ENCODE measurements around the gene WFDC10A. TPM values are rescaled to one million over a fixed set of nuclear protein-coding genes. Genes with fewer than 3 reads are reported as not detected.
"Not testable (repeated sequence)": the region's sequence is repeated elsewhere in the genome, so short reads cannot be mapped to it uniquely, and the experiment has no call there.

Gene WFDC10A
- polyA plus RNA-seq, 4 donors, result not detected

- DNase-seq (ENCODE audit: low read depth in 4 of 4, low spot score in 2 of 4), result no peak
These were observed 17.3 kb downstream of the WFDC10A start for GRCh38 chr20:45646875-45647274.

GRCh38 chr20:45647441-45648050 is 18.0 kb downstream of the WFDC10A start:
- no peak for DNase-seq (ENCODE audit: low read depth in 4 of 4, low spot score in 2 of 4)

GRCh38 chr20:45649312-45649863 is 19.8 kb downstream of the WFDC10A start:
- no peak for DNase-seq (ENCODE audit: low read depth in 4 of 4, low spot score in 2 of 4)

GRCh38 chr20:45651726-45652125 is 22.2 kb downstream of the WFDC10A start:
- not testable (repeated sequence) for DNase-seq (ENCODE audit: low read depth in 4 of 4, low spot score in 2 of 4)

- not testable (repeated sequence) for DNase-seq (ENCODE audit: low read depth in 4 of 4, low spot score in 2 of 4)
These were observed 27.5 kb downstream of the WFDC10A start for GRCh38 chr20:45657038-45657437.

GRCh38 chr20:45670139-45670538 is 40.6 kb downstream of the WFDC10A start, which contains the start of gene WFDC11:
WFDC11 (minus strand) TSS chr20:45670239; CDS start chr20:45650600, 19,639 bp downstream.
- DNase-seq (ENCODE audit: low read depth in 4 of 4, low spot score in 2 of 4), result no peak

- no peak for DNase-seq (ENCODE audit: low read depth in 4 of 4, low spot score in 2 of 4)
These were observed 43.2 kb downstream of the WFDC10A start for GRCh38 chr20:45672765-45673164.

GRCh38 chr20:45679650-45680049 is 50.1 kb downstream of the WFDC10A start:
- DNase-seq (ENCODE audit: low read depth in 4 of 4, low spot score in 2 of 4), result no peak

Other genes starting within 250 kb of the WFDC10A start
- gene DBNDD2, start 221.4 kb upstream of the WFDC10A start, polyA plus RNA-seq (ENCODE audit: insufficient read length in 4 of 4), result 10 to 100 TPM; 21.9 to 26.2 (median 24.5) TPM
- 100 to 1,000 TPM in 2 of 4 donors, 10 to 100 TPM in 2; 91.4 to 116 (median 102) TPM for gene PIGT, start 213.6 kb upstream of the WFDC10A start, polyA plus RNA-seq (ENCODE audit: insufficient read length in 4 of 4)
- 100 to 1,000 TPM; 156 to 270 (median 212) TPM for gene WFDC2, start 160.0 kb upstream of the WFDC10A start, polyA plus RNA-seq (ENCODE audit: insufficient read length in 4 of 4)
- gene SPINT3, start 114.1 kb upstream of the WFDC10A start, polyA plus RNA-seq (ENCODE audit: insufficient read length in 4 of 4), result not detected
- gene WFDC6, start 90.3 kb upstream of the WFDC10A start, polyA plus RNA-seq (ENCODE audit: insufficient read length in 4 of 4), result not detected
- under 1 TPM; 0.08 to 0.65 (median 0.31) TPM for gene EPPIN, start 82.3 kb upstream of the WFDC10A start, polyA plus RNA-seq (ENCODE audit: insufficient read length in 4 of 4)
- gene WFDC8, start 50.5 kb upstream of the WFDC10A start, polyA plus RNA-seq (ENCODE audit: insufficient read length in 4 of 4), result under 1 TPM in 1 of 4 donors, not detected in 3; 0.27 TPM
- gene WFDC9, start 1.5 kb downstream of the WFDC10A start, polyA plus RNA-seq (ENCODE audit: insufficient read length in 4 of 4), result not detected
- under 1 TPM in 1 of 4 donors, not detected in 3; 0.27 TPM for gene WFDC11, start 40.5 kb downstream of the WFDC10A start, polyA plus RNA-seq (ENCODE audit: insufficient read length in 4 of 4)
- gene WFDC13, start 72.3 kb downstream of the WFDC10A start, polyA plus RNA-seq (ENCODE audit: insufficient read length in 4 of 4), result not detected
- not detected for gene WFDC10B, start 75.3 kb downstream of the WFDC10A start, polyA plus RNA-seq (ENCODE audit: insufficient read length in 4 of 4)
- gene SPINT4, start 92.6 kb downstream of the WFDC10A start, polyA plus RNA-seq (ENCODE audit: insufficient read length in 4 of 4), result not detected
- gene WFDC3, start 162.1 kb downstream of the WFDC10A start, polyA plus RNA-seq (ENCODE audit: insufficient read length in 4 of 4), result 1 to 10 TPM; 1.0 to 2.2 (median 1.7) TPM
- gene DNTTIP1, start 162.2 kb downstream of the WFDC10A start, polyA plus RNA-seq (ENCODE audit: insufficient read length in 4 of 4), result 10 to 100 TPM; 34.9 to 46.2 (median 39.1) TPM
- 10 to 100 TPM; 56.3 to 76.9 (median 67.4) TPM for gene UBE2C, start 182.9 kb downstream of the WFDC10A start, polyA plus RNA-seq (ENCODE audit: insufficient read length in 4 of 4)
- 1 to 10 TPM in 2 of 4 donors, under 1 TPM in 2; 0.32 to 1.4 (median 0.98) TPM for gene TNNC2, start 197.6 kb downstream of the WFDC10A start, polyA plus RNA-seq (ENCODE audit: insufficient read length in 4 of 4)
- 10 to 100 TPM; 11.3 to 22.4 (median 17.5) TPM for gene SNX21, start 204.1 kb downstream of the WFDC10A start, polyA plus RNA-seq (ENCODE audit: insufficient read length in 4 of 4)
- 10 to 100 TPM; 20.9 to 32.3 (median 26.7) TPM for gene ACOT8, start 227.7 kb downstream of the WFDC10A start, polyA plus RNA-seq (ENCODE audit: insufficient read length in 4 of 4)
- gene ZSWIM3, start 227.9 kb downstream of the WFDC10A start, polyA plus RNA-seq (ENCODE audit: insufficient read length in 4 of 4), result 1 to 10 TPM; 5.4 to 5.7 (median 5.6) TPM

Measured in left renal cortex interstitium (tissue), 4 donors.